IMR-90 (cell line): ENCODE measurements around the gene CAPRIN1. TPM values are rescaled to one million over a fixed set of nuclear protein-coding genes. Genes with fewer than 3 reads are reported as not detected.

Source experiments
- ATAC-seq: fragments of 200-7000 bp; cut with Tn5 transposase; 2 replicates; pipeline ENCODE4 v1.9.1; 2020; ENCODE audit warnings: low read depth, mild to moderate bottlenecking, moderate library complexity
- BruUV-seq: library from RNA; stranded (reverse); fragments of 400-500 nt; replicated peaks from 2 replicates; lab custom pipeline; 2021; lab: Mats Ljungman, UMichigan
- CTCF ChIA-PET: fragments of 300-600 bp; formaldehyde crosslinking; extraction: SDS; loops from one replicate; lab custom pipeline; 2021; ENCODE audit warnings: antibody characterized with exemption; lab: Yijun Ruan, JAX
- POLR2A ChIA-PET: fragments of 300-600 bp; sonication (Branson Sonifier 250); formaldehyde crosslinking; loops from one replicate; lab custom pipeline; 2022; ENCODE audit warnings: antibody characterized with exemption; ENCODE audit not compliant: unreplicated experiment; lab: Charles Lee
- DNase-seq: peaks from one replicate; pipeline ENCODE4 v3.0.0; 2013
- H2AFZ ChIP-seq: replicated peaks from 2 replicates; pipeline ENCODE3; 2013; ENCODE audit warnings: low read length, mild to moderate bottlenecking; ENCODE audit not compliant: poor library complexity
- H2AK5ac ChIP-seq: 2 replicates; pipeline ENCODE4 v1.6.1; 2013; ENCODE audit warnings: low read depth, low read length, inconsistent platforms
- H2AK9ac ChIP-seq: replicated peaks from 2 replicates; pipeline ENCODE3; 2013; ENCODE audit warnings: mild to moderate bottlenecking, low read depth, low read length, moderate library complexity; ENCODE audit not compliant: poor library complexity
- H2BK120ac ChIP-seq: 2 replicates; pipeline ENCODE4 v1.6.1; 2013; ENCODE audit warnings: low read depth, low read length, inconsistent platforms
- H2BK15ac ChIP-seq: 3 replicates; pipeline ENCODE4 v1.6.1; 2013; ENCODE audit warnings: low read depth, low read length, inconsistent platforms
- H2BK20ac ChIP-seq: 2 replicates; pipeline ENCODE4 v1.6.1; 2013; ENCODE audit warnings: low read depth, mild to moderate bottlenecking, inconsistent platforms, low read length, moderate library complexity
- H2BK5ac ChIP-seq: 2 replicates; pipeline ENCODE4 v1.6.1; 2013; ENCODE audit warnings: mild to moderate bottlenecking, low read depth, low read length, inconsistent platforms; ENCODE audit not compliant: poor library complexity, severe bottlenecking
- H3K14ac ChIP-seq: replicated peaks from 2 replicates; pipeline ENCODE4 v1.6.1; 2013; ENCODE audit warnings: low read depth, low read length, inconsistent platforms
- H3K18ac ChIP-seq: 2 replicates; pipeline ENCODE4 v1.6.1; 2013; ENCODE audit warnings: low read depth, low read length, control low read depth
- H3K23ac ChIP-seq: 2 replicates; pipeline ENCODE4 v1.6.1; 2013; ENCODE audit warnings: low read depth, low read length, inconsistent platforms
- H3K27ac ChIP-seq: 2 replicates; pipeline ENCODE4 v1.5.1; 2013; ENCODE audit warnings: mild to moderate bottlenecking, control low read depth, low read length; ENCODE audit not compliant: insufficient read depth
- H3K27me3 ChIP-seq: 2 replicates; pipeline ENCODE4 v1.6.1; 2013; ENCODE audit warnings: low read length; ENCODE audit not compliant: control insufficient read depth, insufficient read depth
- H3K36me3 ChIP-seq: 2 replicates; pipeline ENCODE4 v1.6.1; 2013; ENCODE audit warnings: low read length, mixed read lengths; ENCODE audit not compliant: control insufficient read depth, insufficient read depth
- H3K4ac ChIP-seq: 2 replicates; pipeline ENCODE4 v1.6.1; 2013; ENCODE audit warnings: low read depth, low read length, inconsistent platforms
- H3K4me1 ChIP-seq: 2 replicates; pipeline ENCODE4 v1.6.1; 2013; ENCODE audit warnings: low read length, mixed read lengths; ENCODE audit not compliant: control insufficient read depth, insufficient read depth
- H3K4me2 ChIP-seq: 2 replicates; pipeline ENCODE4 v1.6.1; 2013; ENCODE audit warnings: low read depth, mild to moderate bottlenecking, control low read depth, low read length, moderate library complexity
- H3K4me3 ChIP-seq: 2 replicates; pipeline ENCODE4 v1.5.1; 2013; ENCODE audit warnings: low read depth, mild to moderate bottlenecking, control low read depth, low read length, moderate library complexity; ENCODE audit not compliant: insufficient read depth
- H3K56ac ChIP-seq: 2 replicates; pipeline ENCODE4 v1.6.1; 2013; ENCODE audit warnings: low read length, inconsistent platforms; ENCODE audit not compliant: insufficient read depth; ENCODE audit errors: extremely low read depth
- H3K79me1 ChIP-seq, 2 experiments: 2 replicates each; pipeline ENCODE4 v1.6.1; 2013; ENCODE audit warnings: low read length in 2 of 2, inconsistent platforms in 1 of 2, low read depth in 1 of 2
- H3K9ac ChIP-seq: 2 replicates; pipeline ENCODE4 v1.6.1; 2013; ENCODE audit warnings: low read depth, low read length, control low read depth
- H3K9me1 ChIP-seq: 2 replicates; pipeline ENCODE4 v1.6.1; 2013; ENCODE audit warnings: low read length, inconsistent platforms; ENCODE audit not compliant: insufficient read depth
- H3K9me3 ChIP-seq: 2 replicates; pipeline ENCODE4 v1.6.1; 2013; ENCODE audit warnings: low read length; ENCODE audit not compliant: control insufficient read depth, insufficient read depth
- H4K20me1 ChIP-seq: 2 replicates; pipeline ENCODE4 v1.6.1; 2013; ENCODE audit warnings: low read length, inconsistent platforms; ENCODE audit not compliant: insufficient read depth
- H4K5ac ChIP-seq: 2 replicates; pipeline ENCODE4 v1.6.1; 2013; ENCODE audit warnings: mild to moderate bottlenecking, low read depth, low read length, control low read depth
- H4K8ac ChIP-seq, 2 experiments: 2 replicates each; pipeline ENCODE4 v1.6.1; 2013; ENCODE audit warnings: low read depth in 2 of 2, low read length in 2 of 2, control low read depth in 1 of 2, inconsistent platforms in 1 of 2
- H4K91ac ChIP-seq: 2 replicates; pipeline ENCODE4 v1.6.1; 2013; ENCODE audit warnings: low read depth, low read length, inconsistent platforms; ENCODE audit not compliant: insufficient read depth
- MAZ ChIP-seq: IDR thresholded peaks from 2 replicates; pipeline ENCODE4 v1.6.1; 2012; ENCODE audit warnings: low read depth, mild to moderate bottlenecking, low read length, improper control_type of control experiment, moderate library complexity, borderline replicate concordance
- MXI1 ChIP-seq: IDR thresholded peaks from 2 replicates; pipeline ENCODE4 v1.6.1; 2012; ENCODE audit warnings: low read depth, mild to moderate bottlenecking, low read length, moderate library complexity, borderline replicate concordance
- WGBS, 2 experiments: methylation state at CpG; one replicate each; pipeline versions ENCODE4 v1.1.5 to v1.1.7; 2013; ENCODE audit warnings: missing lambda C conversion rate in 2 of 2; ENCODE audit not compliant: insufficient read length in 1 of 2; ENCODE audit errors: extremely low coverage in 2 of 2; 5-methylcytosine and 5-hydroxymethylcytosine counted together
- dilution Hi-C: fragments of 300-500 bp; cut with HindIII; formaldehyde crosslinking; loops from one replicate; pipeline ENCODE4 v1.14.3; 2018; ENCODE audit warnings: low sequenced_read_pairs; ENCODE audit not compliant: unreplicated experiment
- in situ Hi-C: fragments of 300-500 bp; cut with MboI; formaldehyde crosslinking; loops from 3 replicates; pipeline ENCODE4 v1.14.3; 2019; ENCODE audit warnings: low sequenced_read_pairs, inconsistent platforms, mixed read lengths
- intact Hi-C: fragments of 100-400 bp; cut with micrococcal nuclease; formaldehyde crosslinking; loops from 2 replicates; pipeline ENCODE4 v1.10.0; 2022
- polyA plus RNA-seq, 3 experiments: library from polyadenylated mRNA; depleted of rRNA; stranded (reverse); fragments of >200 nt; gene quantifications; 2 replicates each; pipeline ENCODE4 v1.2.3, GENCODE V29; 2012; ENCODE audit warnings: low replicate concordance in 1 of 3
- total RNA-seq: library from RNA; depleted of rRNA; stranded (reverse); fragments of >200 nt; gene quantifications from 2 replicates; pipeline ENCODE4 v1.2.3, GENCODE V29; 2012
- TF ChIP-seq, protein P1 (sequence below): fragments of 150-350 bp; IDR thresholded peaks from 2 replicates; pipeline ENCODE4 v1.6.1; 2016; ENCODE audit warnings: low read depth, mild to moderate bottlenecking, low read length, moderate library complexity, borderline replicate concordance

The CAPRIN1 gene
- total and polyA plus RNA-seq, 2 of the 4 experiments (the other 2 are of a cell fraction) = 127 to 253 TPM

DNA sequence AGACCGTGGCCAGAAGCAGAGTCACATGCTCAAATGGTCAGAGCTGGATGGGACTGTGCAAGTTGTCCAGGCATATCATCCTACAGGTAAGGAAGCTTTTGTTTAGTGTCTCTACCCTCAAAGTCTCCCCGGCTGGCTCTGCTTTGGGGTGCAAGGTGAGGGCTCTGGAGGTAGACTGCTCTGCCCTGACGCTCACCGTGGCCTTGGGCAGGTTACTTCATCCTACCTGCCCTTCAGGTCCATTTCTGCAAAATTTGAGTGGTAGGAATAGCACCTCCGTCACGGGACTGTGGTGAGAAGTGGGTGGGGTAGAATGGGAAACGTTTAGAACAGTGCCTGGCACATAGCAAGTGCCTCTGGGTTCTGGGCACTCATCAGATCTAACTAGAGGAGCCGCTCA, 96.0 kb downstream of the CAPRIN1 start:
- in situ Hi-C loops = no loop called here
- Histone ChIP-seq H3K18ac (no peak overlapping the region), H3K4ac (no peak overlapping the region), H2AK5ac (no peak overlapping the region), H3K27me3 (no peaks in the 10 kb centered on the region), H3K9me3 (no peaks in the 10 kb centered on the region), H4K5ac (no peak overlapping the region), H3K4me3 (no peak overlapping the region), H4K20me1 (no peaks in the 10 kb centered on the region), H3K23ac (no peak overlapping the region), H3K56ac (no peak overlapping the region), H3K9me1 (no peaks in the 10 kb centered on the region), H2AK9ac (no peak overlapping the region), H4K8ac (no peak overlapping the region), H2BK15ac (no peak overlapping the region), H3K4me1 (no peaks in the 10 kb centered on the region; the same call in 1 of the 2 replicates), H3K36me3 (peaks cover 57% of the 10 kb centered on the region), H3K14ac (no peak overlapping the region), H2BK20ac (no peak overlapping the region), H3K79me1 (no peaks in the 10 kb centered on the region; a peak in 1 of 4 replicates), H2BK120ac (no peak overlapping the region), H3K9ac (no peak overlapping the region), H3K27ac (no peak overlapping the region), H2BK5ac (no peak overlapping the region), H4K91ac (no peak overlapping the region), H3K4me2 (no peak overlapping the region), H2AFZ (no peak overlapping the region)
- ATAC-seq (no peak), DNase-seq (no peak)
- ChIA-PET POLR2A (no interaction called here), CTCF (no interaction called here)
- BruUV-seq = no TSS peak
- TF ChIP-seq MAZ (no peak), MXI1 (no peak)
- TF ChIP-seq, protein P1, sequence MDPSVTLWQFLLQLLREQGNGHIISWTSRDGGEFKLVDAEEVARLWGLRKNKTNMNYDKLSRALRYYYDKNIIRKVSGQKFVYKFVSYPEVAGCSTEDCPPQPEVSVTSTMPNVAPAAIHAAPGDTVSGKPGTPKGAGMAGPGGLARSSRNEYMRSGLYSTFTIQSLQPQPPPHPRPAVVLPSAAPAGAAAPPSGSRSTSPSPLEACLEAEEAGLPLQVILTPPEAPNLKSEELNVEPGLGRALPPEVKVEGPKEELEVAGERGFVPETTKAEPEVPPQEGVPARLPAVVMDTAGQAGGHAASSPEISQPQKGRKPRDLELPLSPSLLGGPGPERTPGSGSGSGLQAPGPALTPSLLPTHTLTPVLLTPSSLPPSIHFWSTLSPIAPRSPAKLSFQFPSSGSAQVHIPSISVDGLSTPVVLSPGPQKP = no peak
- intact Hi-C loops = no loop called here
- dilution Hi-C loops = no loop called here
- 83% methylated on average over 3 of the region's 8 CpGs; no CpG with 5 or more reads in 1 of the 2 experiments for WGBS, 2 experiments
